ENCODE results near the gene DNAH14. TPM values are rescaled to one million over a fixed set of nuclear protein-coding genes. Genes with fewer than 3 reads are reported as not detected.

The DNAH14 gene
- total and polyA plus RNA-seq, 2 of the 13 experiments (the other 11 are each of a cell fraction or from before 2014, with no cell fraction given), result 4.5 to 27.5 TPM

DNA sequence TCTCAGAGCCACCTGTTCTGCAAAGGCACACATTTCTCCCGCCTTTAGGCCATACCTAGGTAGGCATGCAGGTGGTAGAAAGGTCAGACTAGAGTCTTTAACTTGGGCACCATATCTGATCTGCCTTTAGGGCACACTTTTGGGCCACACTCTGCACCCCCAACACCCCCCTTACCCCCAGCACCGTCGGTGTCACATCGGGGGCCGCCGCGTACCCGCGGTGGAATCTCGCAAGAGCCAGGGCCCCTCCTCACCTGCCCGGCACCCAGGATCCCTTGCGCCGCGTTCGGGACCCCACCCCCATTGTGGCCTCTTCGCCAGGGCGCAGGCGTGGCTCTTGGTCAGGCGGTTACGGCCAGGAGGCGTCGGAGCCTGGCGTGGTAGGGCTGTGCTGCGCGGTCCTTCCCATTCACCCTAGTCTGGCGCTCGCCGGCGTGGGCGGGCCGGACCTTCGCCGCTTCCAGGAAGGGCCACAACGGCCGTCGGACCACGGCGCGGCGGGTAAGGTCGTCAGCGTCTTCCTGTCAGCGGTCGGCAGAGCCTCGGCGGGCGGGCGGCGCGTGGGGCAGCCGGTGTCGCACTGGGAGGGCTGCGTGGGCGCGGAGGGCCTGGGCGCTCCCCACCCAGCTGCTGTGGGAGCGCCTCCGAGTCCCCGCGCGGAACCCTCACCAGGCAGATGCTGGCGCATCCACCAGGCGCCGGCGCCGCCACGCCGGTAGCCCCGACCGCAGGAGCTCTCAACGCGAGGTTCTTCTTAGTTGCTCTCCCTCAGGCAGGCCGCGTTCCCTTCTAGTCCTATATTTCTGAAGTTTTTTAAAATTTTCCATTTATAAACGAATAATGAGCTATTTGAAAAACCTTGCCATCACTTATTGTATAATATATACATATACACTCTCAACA is at the start of gene DNAH14 (continued):
- TF ChIP-seq, protein P1, sequence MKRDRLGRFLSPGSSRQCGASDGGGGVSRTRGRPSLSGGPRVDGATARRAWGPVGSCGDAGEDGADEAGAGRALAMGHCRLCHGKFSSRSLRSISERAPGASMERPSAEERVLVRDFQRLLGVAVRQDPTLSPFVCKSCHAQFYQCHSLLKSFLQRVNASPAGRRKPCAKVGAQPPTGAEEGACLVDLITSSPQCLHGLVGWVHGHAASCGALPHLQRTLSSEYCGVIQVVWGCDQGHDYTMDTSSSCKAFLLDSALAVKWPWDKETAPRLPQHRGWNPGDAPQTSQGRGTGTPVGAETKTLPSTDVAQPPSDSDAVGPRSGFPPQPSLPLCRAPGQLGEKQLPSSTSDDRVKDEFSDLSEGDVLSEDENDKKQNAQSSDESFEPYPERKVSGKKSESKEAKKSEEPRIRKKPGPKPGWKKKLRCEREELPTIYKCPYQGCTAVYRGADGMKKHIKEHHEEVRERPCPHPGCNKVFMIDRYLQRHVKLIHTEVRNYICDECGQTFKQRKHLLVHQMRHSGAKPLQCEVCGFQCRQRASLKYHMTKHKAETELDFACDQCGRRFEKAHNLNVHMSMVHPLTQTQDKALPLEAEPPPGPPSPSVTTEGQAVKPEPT (CRISPR knock-in tag; IDR thresholded peaks at IDR 0.05; ENCODE audit: low read depth), result peak; percentile 72; the same call in 1 of the 2 replicates
- peak; percentile 94; the same call in 1 of the 2 replicates for TF ChIP-seq ZFP82 (CRISPR knock-in tag; IDR thresholded peaks at IDR 0.05; ENCODE audit: borderline replicate concordance)
- TF ChIP-seq, protein P2, sequence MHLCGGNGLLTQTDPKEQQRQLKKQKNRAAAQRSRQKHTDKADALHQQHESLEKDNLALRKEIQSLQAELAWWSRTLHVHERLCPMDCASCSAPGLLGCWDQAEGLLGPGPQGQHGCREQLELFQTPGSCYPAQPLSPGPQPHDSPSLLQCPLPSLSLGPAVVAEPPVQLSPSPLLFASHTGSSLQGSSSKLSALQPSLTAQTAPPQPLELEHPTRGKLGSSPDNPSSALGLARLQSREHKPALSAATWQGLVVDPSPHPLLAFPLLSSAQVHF (CRISPR knock-in tag; IDR thresholded peaks at IDR 0.05), result peak; percentile 74; the same call in 1 of the 2 replicates
- TF ChIP-seq CHCHD3 (CRISPR knock-in tag; IDR thresholded peaks at IDR 0.05), result peak; percentile 90
- TF ChIP-seq ZNF816 (CRISPR knock-in tag; IDR thresholded peaks at IDR 0.05; ENCODE audit: borderline replicate concordance), result 0 out of 2 replicates have a peak, but pooled peaks have one; percentile 70
- peak; percentile 67 for TF ChIP-seq ASH2L (IDR thresholded peaks at IDR 0.05; ENCODE audit: insufficient read length, low read depth, low read length)
- TF ChIP-seq, protein P3, sequence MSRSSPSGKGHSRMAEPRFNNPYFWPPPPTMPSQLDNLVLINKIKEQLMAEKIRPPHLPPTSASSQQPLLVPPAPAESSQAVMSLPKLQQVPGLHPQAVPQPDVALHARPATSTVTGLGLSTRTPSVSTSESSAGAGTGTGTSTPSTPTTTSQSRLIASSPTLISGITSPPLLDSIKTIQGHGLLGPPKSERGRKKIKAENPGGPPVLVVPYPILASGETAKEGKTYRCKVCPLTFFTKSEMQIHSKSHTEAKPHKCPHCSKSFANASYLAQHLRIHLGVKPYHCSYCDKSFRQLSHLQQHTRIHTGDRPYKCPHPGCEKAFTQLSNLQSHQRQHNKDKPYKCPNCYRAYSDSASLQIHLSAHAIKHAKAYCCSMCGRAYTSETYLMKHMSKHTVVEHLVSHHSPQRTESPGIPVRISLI (CRISPR knock-in tag; IDR thresholded peaks at IDR 0.05; ENCODE audit: borderline replicate concordance), result peak; percentile 31; the same call in 1 of the 2 replicates
- TF ChIP-seq ZNF34 (CRISPR knock-in tag; IDR thresholded peaks at IDR 0.05; ENCODE audit: borderline replicate concordance), result peak; percentile 50; the same call in 1 of the 2 replicates
- TF ChIP-seq TGIF2 (CRISPR knock-in tag; IDR thresholded peaks at IDR 0.05), result 0 out of 2 replicates have a peak, but pooled peaks have one; percentile 40
- no peak for TF ChIP-seq GATA4 (IDR thresholded peaks at IDR 0.05; ENCODE audit: borderline replicate concordance, low read depth)
- 0 out of 2 replicates have a peak, but pooled peaks have one; percentile 70 for TF ChIP-seq ZBTB42 (CRISPR knock-in tag; IDR thresholded peaks at IDR 0.05)
- no peak for TF ChIP-seq MAFF (IDR thresholded peaks at IDR 0.05; ENCODE audit: low read depth, low read length)
- peak; percentile 38; the same call in 1 of the 2 replicates for TF ChIP-seq SMAD1 (CRISPR knock-in tag; IDR thresholded peaks at IDR 0.05; ENCODE audit: borderline replicate concordance, low read depth)
- peak; percentile 84; the same call in 1 of the 2 replicates for TF ChIP-seq KLF15 (CRISPR knock-in tag; IDR thresholded peaks at IDR 0.05; ENCODE audit: borderline replicate concordance)
- peak; percentile 88 for TF ChIP-seq XRCC5 (optimal IDR thresholded peaks at IDR 0.05; ENCODE audit: low read length)
- TF ChIP-seq, protein P4, sequence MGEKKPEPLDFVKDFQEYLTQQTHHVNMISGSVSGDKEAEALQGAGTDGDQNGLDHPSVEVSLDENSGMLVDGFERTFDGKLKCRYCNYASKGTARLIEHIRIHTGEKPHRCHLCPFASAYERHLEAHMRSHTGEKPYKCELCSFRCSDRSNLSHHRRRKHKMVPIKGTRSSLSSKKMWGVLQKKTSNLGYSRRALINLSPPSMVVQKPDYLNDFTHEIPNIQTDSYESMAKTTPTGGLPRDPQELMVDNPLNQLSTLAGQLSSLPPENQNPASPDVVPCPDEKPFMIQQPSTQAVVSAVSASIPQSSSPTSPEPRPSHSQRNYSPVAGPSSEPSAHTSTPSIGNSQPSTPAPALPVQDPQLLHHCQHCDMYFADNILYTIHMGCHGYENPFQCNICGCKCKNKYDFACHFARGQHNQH (CRISPR knock-in tag; IDR thresholded peaks at IDR 0.05), result peak; percentile 89
- TF ChIP-seq ZNF292 (CRISPR knock-in tag; IDR thresholded peaks at IDR 0.05; ENCODE audit: borderline replicate concordance, low read depth), result 0 out of 2 replicates have a peak, but pooled peaks have one; percentile 41
- TF ChIP-seq, protein P5, sequence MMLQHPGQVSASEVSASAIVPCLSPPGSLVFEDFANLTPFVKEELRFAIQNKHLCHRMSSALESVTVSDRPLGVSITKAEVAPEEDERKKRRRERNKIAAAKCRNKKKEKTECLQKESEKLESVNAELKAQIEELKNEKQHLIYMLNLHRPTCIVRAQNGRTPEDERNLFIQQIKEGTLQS (CRISPR knock-in tag; IDR thresholded peaks at IDR 0.05), result no peak
- TF ChIP-seq HDAC1 (CRISPR knock-in tag; IDR thresholded peaks at IDR 0.05), result peak; percentile 89
- TF ChIP-seq FIP1L1 (IDR thresholded peaks at IDR 0.05; ENCODE audit: borderline replicate concordance, insufficient read depth, low read depth, low read length), result no peak
- peak; percentile 55 for TF ChIP-seq AGO2 (optimal IDR thresholded peaks at IDR 0.05; ENCODE audit: low read depth, low read length)
- TF ChIP-seq GPN1 (CRISPR knock-in tag; IDR thresholded peaks at IDR 0.05; ENCODE audit: borderline replicate concordance), result peak; percentile 46; the same call in 1 of the 2 replicates
